CD4-positive, alpha-beta T cell treated with Interleukin-17A for 4 hours (primary cell): ENCODE results near the gene ALDH1L1.
"Not testable (repeated sequence)": the region's sequence is repeated elsewhere in the genome, so short reads cannot be mapped to it uniquely, and the experiment has no call there.

Experiments
- DNase-seq: peaks from one replicate; pipeline ENCODE4 v3.0.0-alpha.2; 2020; ENCODE audit warnings: mixed read lengths

Gene ALDH1L1

DNA sequence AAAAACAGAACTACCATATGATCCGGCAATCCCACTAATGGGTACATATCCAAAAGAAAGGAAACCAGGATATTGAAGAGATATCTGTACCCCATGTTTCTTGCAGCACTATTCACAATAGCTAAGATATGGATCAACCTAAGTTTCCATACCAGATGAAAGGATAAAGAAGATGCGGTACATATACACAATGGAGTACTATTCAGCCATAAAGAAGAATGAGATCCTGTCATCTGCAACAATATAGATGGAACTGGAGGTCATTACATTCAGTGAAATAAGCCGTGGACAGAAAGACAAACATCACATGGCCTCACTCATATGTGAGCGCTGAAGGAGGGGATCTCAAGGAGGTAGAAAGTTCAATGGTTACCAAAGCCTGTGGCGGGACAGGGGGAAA, 99.4 kb downstream of the ALDH1L1 start:
- no peak for DNase-seq

DNA sequence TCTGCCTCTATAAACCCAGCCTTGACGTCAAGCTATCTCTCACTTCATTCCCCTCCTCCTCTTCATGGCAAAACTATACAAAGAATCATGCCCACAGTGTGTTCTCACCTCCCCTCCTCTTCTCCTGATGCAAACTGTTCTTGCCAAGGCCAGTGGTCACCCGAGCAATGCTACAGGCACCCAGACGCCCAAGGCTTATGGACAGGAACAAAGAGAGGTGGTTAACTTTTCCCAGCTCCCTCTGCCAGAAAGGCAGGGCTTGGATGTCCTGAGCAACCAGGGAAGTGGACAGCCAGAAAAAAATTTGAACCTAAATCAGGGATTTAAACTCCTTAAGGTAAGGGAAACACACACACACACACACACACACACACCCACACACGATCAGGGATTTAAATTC, 101.5 kb downstream of the ALDH1L1 start:
- no peak for DNase-seq

DNA sequence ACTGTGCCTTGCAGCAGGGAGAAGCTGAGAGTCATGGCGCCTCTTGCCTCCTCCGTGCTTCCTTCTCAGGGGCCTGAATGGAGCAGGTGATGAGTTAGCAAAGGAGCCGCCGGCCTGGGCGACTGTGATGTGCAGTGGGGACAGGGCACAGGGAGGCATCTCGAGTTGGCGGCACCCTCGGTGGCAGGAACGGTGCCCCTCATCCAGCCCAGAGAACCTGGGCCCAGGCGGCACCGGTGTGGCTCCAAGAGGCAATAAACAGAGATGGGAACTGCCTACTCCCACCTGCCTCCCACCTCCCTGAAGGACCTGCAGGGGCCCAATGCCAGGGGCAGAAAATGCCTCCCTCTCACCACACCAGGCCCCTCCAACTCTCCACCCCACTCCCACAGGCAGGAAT, 102.6 kb downstream of the ALDH1L1 start:
- no peak for DNase-seq

- no peak for DNase-seq
Measured at GRCh38 chr3:126076140-126076539, 104.2 kb downstream of the ALDH1L1 start.

GRCh38 chr3:126070146-126070545, 110.2 kb downstream of the ALDH1L1 start:
- DNase-seq: no peak

GRCh38 chr3:126067959-126068358, 112.4 kb downstream of the ALDH1L1 start:
- no peak for DNase-seq

GRCh38 chr3:126066676-126067075, 113.7 kb downstream of the ALDH1L1 start:
- not testable (repeated sequence) for DNase-seq

DNA sequence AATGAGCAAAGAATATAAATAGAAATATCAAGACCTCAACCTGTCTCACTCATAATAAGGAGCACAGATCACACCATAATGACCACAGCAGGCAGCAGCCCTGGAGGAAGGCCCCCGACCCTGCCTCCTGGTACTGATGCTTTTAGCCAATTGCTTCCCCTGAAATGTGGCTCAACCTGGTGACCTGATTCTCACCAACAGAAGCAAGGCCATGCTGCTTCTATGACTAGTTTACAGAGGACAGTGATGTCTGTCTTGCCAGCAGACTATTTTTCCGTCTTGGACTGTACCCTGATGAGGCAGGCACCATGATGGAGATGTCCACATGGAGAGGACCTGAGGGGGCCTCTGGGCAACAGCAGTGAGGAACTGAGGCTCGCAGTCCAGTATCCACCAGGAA, 114.5 kb downstream of the ALDH1L1 start:
- DNase-seq: no peak

DNA sequence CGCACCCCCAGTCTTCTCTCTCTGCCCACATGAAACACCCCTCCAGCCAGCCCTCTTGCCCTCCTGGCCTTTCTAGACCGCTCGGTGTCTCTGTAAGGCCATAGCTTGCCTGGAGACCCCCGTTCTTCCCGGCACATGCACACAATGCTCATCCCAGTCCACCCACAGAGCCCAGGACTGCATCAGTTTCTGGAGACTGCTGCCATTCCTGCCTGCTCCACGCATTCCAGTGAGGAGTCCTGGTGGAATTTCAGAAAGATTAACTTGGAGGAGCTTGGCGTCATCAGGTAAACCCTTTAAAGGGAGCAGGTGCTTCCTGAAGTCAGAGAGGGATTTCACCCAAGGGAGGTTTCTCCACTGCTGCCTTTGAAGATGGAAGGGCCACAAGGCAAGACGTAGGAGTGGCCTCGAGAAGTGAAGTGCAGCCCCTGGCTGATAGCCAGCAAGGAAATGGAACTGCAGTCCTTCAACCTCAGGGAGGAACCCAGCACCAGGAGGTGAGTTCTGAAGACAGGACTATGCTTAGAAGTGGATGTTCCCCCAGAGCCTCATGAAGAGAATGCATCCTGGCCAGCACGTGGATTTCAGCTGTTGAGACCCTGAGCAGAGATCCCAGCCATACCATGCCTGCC, 115.6 kb downstream of the ALDH1L1 start:
- DNase-seq: no peak

DNA sequence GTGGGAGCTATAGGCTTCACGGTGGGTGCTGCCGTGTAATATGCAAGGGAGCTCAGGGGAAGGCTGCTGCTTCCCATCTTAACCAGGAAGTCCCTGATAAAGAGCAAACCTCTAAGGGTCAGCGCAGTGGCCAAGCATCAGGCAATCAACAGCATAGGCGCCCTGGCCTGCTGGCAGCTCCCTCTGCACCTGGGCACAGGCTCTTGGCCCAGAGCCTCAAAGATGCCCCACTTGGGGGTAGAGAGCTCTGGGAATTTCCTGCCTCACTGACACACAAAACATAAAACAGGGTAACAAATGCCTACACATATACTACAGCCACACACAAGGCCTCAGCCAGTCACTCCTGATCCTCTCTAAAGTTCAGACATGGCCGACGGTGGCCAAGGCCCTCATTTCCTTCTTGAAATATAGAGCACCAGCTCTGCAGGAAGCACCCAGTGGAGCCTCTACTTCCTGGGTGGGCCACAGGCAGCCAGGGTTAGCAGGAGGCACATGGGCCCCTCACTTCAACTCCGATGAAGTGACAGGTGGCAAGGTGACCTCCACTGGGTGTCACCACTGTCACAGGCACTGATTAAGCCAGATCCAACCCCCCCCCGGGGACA, 116.9 kb downstream of the ALDH1L1 start:
- DNase-seq: no peak

GRCh38 chr3:126061301-126062032, 118.9 kb downstream of the ALDH1L1 start:
- DNase-seq: no peak

GRCh38 chr3:126060613-126061145, 119.7 kb downstream of the ALDH1L1 start:
- no peak for DNase-seq

GRCh38 chr3:126058666-126059065, 121.7 kb downstream of the ALDH1L1 start:
- DNase-seq: no peak

DNA sequence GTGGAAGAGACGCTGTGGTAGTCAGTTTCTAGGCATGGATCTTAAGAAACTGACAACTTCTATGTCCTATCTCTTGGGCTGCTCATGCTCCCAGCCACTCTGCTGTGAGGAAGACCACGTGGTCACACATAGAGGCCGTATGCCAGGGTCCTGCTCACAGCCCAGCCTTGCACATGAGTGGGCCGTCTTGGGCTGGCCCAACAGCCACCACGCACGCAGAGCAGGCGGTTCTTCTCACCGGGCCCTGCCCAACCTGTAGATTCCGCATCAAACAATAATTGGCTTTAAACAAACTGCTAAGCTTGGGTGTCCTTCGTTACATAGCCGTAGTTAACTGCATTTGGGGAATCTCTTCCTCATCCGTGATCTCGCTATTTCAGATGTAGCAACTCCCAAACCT, 122.5 kb downstream of the ALDH1L1 start:
- no peak for DNase-seq

- DNase-seq: no peak
Measured at GRCh38 chr3:126057501-126057819, 122.9 kb downstream of the ALDH1L1 start.

DNA sequence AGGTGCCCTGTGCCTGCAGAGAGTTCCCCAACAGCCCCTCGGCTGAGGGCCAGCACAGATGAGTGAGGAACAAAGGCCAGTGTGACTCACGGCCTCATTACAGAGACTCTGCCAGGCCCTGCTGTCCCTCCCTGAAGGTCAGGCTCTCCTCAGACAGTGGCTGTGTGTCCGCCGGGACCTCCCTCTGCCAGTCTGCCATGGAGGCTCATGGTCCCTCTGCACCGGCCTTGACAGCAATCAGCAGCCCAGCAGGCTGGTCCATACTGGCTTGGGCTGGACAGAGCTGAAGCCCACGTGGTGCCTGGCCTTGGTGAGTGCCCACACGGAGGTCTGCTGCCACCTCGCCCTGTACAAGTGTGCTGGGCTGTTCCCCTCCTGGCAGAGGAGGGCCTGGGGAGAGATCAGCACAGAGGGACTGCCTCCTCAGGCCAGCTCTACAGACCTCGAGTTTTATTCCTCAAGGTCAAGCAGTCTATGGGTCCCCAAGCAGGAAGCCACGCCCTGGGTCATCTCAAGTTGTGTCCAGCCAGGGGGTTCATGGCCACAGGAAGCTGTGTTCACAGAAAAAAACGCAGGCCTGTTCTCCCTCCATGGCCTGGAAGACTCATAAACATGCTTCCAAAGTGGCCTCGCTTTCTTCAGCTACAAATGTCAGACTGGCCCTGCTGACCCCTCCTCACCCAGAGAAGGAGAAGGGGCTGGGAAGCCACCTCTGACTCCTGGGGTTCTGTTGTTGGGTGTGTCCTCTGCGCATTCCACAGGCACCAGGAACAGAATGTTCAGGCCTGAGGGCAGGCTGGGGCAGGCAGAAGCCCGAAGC, 123.5 kb downstream of the ALDH1L1 start:
- DNase-seq: no peak

DNA sequence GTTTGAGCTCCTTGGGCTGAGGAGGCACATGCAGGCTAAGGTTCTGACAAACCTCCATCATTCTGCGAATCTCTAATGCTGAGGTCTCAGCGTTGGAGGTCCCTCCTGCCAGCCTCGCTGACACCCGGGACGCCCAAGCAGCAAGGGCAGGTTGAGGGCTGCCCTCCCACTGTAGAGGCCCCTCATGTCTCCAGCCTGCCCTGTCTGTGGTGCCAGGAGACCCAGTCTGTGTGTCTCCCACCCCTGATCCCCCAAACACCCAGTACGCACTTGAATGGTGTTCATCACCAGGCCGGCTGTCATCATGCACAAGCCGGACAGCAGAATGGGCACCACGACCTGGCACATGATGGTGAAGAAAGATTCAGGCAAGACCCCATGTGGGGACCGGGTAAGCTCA, 124.3 kb downstream of the ALDH1L1 start:
- DNase-seq: no peak

DNA sequence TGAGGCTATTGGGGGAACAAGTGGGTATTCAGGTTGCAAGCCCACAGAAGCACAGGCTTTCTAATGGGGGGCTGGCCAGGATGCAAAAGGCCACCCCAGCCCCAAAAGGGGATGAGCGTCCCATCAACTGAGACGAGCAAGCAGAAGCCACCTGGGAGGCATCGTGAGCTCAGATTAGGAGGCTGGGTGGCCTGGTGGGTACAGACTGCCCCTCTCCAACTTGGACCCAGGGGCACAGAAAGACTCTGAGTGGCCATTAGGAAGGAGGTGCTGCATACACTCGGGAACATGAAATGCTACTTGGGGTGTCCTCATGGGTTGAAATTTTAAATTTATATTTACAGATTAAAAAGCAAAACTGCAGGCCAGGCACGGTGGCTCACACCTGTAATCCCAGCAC, 125.5 kb downstream of the ALDH1L1 start:
- DNase-seq: no peak

GRCh38 chr3:126053949-126054569, 126.3 kb downstream of the ALDH1L1 start:
- DNase-seq: no peak
